ENCODE data around the gene SHISA9.

Gene SHISA9

DNA sequence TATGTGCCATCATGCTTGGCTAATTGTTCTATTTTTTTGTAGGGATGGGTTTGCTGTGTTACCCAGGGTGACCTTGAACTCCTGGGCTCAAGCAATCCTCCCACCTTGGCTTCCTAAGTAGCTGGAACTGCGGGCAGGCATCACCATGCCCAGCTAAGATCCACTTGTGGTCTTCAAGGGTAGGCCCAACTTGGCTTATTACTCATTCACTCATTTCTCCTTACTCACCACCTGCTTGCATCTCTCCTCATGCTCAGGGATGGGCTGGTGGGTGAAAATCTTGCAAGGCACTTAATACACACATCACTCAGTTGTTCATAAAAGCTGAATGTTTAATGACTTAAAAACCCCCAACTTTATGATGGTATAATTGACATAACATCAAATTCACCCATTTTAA lies 207.8 kb downstream of the SHISA9 start:
- no peak for DNase-seq (ENCODE audit: low read depth in 1 of 2, low spot score in 1 of 2)

DNA sequence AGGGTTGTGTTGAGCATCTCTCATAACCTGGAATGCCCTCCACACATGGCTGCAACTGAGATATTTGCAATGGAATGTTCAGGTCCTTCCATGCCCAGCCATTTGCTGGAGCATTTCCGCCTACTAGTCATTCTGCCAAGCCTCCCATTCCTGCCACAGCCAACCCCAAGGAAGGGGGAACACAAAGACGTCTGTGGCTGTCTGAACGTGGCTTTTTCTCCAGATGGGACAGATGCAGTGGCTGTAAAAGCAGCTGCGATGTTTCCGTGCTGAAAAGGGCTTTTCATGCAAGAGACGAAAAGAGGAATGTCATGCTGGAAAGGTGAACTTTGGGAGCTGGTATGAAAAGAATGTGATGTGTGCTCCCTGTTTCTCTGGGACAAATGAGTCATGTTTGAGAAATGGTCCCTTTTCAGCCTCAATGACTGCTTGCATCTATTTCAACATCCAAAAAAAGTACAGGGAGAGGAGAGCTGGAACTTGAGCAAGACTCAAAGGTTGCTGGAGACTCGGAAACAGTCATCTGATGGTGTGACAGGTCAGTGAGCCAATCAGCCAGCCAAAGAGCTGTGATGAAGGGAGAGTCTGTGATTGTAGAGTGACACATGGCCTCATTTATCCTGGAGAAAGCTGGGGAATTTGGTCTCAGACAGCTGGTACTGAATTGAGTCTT lies 208.9 kb downstream of the SHISA9 start:
- no peak for DNase-seq (ENCODE audit: low read depth in 1 of 2, low spot score in 1 of 2)

DNA sequence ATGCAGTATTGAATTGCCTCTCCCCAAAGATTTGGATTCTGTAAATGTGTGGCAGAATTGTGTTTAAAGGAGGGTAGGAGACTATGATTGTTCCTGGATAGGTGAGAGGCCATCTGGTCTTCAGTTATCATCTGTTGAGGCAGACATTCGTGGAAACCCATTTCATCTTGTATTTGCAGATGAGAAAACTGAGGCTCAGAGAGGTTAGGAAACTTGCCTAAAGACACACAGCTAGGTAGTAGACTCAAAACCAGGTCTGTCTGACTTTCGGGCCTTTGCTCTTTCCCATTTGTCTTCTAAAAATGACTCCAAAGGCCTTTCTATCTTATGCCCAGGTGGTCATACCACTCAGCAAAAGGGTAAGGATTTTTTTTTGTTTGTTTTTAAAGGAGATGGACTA lies 210.3 kb downstream of the SHISA9 start:
- no peak for DNase-seq (ENCODE audit: low read depth in 1 of 2, low spot score in 1 of 2)

DNA sequence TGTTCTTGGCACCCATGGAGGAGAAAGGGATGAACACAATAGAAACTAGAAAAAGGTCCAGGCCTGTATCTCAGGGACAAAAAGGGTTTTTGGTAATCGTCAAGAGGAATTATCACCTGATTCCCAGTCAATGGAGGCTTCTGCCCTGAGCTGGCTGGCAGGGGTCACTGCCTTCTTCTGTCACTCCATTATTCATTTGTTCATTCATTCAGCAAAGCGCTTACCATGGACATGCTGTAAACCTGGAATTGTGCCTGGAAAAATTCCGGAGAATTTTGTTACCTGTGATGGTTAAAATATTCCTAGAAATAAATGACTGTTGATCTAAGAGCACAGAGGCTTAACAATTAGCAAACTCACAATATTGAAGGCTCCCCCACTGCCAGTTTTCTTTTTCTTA lies 212.3 kb downstream of the SHISA9 start:
- DNase-seq (ENCODE audit: low read depth in 1 of 2, low spot score in 1 of 2): no peak

DNA sequence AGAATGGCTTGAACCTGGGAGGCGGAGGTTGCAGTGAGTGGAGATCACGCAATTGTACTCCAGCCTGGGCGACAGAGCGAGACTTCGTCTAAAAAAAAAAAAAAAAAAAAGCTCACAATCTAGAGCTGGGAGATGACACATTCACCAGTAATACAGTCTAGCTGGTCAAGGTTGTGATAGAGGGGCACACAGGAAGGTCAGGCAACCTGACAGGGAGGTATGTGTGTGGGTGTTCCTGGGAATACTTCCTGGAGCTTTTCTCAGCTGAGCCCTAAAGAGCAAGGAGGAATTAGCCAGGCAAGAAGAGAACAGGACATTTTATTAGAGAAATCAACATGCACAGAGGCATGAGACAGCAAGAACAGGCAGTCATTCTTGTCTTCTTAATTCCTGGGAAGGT lies 216.7 kb downstream of the SHISA9 start:
- DNase-seq (ENCODE audit: low read depth in 1 of 2, low spot score in 1 of 2): no peak

DNA sequence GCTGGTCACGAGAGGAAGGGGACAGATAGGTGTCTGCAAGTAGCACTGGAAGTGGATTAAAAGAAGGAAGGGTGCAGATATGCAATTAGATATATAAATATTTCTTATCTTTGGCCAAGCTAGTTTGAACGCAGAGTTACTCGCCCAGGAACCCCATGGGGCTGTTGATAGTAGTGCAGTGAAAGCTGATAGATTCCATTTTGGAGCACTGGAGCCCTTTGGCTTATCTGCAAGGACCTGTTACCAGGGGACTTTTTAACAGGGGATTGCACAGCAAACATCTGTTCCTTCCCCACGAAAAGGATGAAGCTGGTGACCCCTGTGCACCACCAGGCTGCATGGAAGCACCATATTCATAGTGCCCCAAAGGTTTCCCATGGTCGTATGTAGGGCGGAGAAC lies 218.7 kb downstream of the SHISA9 start:
- no peak for DNase-seq (ENCODE audit: low read depth in 1 of 2, low spot score in 1 of 2)

DNA sequence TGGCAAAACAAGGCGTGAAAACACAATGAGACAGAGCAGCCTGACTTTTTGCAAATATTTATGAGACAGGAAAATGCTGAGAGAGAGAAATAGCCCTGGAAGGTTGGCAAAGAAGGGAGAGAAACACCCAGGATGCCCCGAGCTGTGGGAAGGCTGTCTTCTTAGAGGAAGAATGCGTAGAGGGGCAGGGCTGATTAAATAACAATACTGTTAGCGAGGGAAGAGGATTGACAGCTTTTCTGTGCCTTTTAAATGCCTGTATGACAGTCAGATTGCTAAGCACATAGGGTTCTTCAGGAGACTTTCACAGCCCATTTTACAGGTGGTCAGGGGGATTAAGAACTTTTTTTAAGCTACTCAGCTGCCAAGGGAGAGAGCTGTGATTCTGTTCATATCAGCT lies 219.2 kb downstream of the SHISA9 start:
- no peak for DNase-seq (ENCODE audit: low read depth in 1 of 2, low spot score in 1 of 2)

DNA sequence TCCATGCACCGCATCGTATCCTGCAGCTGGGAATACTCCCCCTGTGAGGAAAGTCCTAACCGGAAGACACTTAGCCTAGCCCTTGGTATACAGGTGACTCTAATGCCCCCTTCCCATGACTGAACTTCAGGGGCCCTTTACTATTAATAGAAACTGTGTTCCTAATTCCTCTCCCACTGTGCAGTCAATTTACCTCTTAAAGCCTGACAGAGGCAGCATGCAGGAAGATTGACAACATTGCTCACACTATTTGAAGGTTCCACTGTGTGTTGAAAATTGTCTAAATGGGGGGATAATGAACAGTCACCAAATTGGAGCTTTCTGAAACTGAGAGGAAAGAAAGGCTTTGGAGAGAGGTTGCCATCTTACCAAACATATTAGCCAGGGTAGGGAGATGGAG lies 222.6 kb downstream of the SHISA9 start:
- no peak for DNase-seq (ENCODE audit: low read depth in 1 of 2, low spot score in 1 of 2)

DNA sequence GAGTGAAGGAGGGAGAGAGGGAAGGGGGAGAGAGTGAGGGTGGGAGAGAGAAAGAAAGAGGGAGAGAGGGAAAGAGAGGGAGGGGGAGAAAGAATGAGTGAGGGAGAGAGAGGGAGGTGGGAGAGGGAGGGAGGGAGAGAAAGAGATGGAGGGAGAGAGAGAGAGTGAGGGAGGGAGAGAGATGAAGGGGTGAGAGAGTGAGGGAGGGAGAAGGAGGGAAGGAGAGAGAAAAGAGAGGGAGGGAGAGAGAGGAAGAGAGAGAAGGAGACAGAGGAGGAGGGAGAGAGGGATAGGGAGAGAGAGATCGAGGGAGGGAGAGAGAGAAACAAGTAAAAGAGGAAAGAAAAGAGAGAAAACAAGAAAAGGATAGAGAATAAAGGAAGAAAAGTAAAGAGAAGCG lies 225.7 kb downstream of the SHISA9 start:
- no peak for DNase-seq (ENCODE audit: low read depth in 1 of 2, low spot score in 1 of 2)

DNA sequence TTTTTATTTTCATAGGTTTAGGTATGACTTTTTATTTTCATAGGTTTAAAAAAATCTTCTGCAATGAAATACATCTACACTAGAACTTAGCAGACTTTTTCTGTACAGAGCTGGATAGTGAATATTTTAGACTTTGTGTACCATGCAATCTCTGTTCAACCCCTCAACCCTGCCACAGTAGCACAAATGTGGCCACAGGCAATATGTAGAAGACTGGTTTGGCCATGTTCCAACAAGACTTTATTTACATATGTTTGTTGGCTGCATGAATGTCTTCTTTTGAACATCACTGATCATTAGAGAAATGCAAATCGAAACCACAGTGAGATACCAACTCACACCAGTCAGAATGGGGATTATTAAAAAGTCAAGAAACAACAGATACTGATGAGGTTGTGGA lies 229.2 kb downstream of the SHISA9 start:
- DNase-seq (ENCODE audit: low read depth in 1 of 2, low spot score in 1 of 2): no peak

DNA sequence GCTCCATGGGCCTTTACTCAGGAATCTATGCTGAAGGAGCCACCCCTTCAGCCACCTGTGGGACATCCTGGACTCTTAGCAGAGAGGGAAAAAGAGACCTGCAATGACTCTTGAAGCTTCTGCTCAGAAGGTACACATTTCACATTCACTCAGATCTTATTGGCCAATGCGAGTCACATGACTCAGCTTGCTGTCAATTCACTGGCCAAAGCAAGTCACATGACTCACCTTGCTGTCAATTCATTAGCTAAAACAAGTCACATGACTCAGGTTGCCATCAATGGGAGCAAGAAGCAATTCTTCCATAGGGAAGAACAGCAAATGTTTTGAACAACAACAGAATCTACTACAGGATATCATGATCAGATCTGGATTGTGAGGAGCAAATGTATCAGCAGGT lies 233.4 kb downstream of the SHISA9 start:
- DNase-seq (ENCODE audit: low read depth in 1 of 2, low spot score in 1 of 2): no peak

DNA sequence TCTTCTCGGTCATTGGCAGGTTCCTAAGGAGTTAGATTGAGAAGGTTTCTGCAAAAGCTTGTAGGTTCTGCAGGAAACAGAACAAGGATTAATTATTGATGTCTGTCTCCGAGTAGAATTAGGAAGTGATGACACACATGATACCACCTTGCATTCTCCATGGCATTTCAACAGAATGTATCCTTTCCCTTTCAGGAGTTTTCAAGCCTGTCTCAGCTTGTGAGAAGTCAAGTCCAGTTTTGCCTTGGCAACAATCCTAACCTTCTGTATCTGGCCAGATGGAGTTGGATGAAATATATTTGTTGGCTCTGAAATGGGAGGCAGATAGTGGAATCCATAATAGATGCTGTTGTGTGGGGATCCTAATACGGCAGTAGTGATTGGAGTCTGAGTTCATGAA lies 235.5 kb downstream of the SHISA9 start:
- no peak for DNase-seq (ENCODE audit: low read depth in 1 of 2, low spot score in 1 of 2)

DNA sequence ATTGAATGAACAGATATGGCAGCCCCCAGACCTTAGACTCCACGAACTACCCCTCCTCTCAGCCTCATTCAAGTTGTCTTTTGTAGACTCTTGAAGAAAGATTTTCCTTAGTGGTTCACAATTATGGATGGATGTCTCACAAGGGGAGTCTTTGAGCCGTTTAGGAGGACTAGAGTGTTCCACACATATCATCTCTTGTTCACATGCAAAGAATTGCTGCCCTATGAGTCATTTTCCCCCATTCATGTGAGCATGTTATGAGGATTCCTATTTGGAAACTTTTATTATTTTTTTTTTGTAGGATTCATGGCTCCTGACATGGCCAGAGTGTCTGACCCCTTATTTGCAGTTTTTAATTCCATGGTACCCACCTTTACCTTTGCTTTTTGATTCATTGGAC lies 237.1 kb downstream of the SHISA9 start:
- DNase-seq (ENCODE audit: low read depth in 1 of 2, low spot score in 1 of 2): no peak

DNA sequence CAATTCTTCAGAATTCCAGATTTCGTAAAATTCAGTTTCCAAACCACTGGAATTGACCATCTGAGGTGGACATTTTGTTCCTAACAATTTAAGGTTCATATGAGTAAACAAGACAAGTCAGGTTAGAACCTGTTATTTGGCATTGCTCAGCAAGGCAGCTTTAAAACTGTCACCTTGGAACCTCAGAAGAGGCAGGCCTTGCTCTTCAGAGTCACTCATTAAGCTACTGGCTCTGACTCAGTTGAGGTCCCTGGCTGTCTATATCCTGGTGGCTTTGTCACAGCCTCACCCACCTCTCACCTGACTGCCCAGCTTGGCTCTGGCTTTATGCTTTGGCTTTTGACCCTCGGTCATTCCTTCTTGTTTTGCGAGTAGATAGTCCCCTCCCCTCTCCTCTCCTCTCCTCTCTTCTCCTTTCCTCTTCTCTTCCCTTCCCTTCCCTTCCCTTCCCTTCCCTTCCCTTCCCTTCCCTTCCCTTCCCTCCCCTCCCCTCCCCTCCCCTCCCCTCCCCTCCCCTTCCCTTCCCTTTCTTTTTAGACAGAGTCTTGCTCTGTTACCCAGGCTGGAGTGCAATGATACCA lies 238.4 kb downstream of the SHISA9 start:
- DNase-seq (ENCODE audit: low read depth in 1 of 2, low spot score in 1 of 2): no peak

DNA sequence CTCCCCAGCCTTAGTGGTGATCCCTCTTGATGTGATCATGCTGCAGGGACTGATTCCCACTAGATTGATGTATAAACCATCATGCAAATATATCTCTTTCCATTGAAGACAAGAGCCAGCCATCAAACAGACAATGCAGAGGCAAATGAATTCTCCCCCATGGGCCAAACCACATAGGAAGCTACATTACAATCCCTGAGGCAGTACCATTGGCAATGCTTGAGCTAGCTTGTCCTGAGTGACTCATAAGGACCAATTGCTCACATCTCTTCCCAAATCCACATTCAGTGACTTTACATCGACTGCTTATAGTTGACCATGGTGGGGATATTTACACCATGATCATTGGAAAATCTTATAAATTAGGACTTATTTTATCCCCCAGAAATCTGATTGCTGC lies 242.2 kb downstream of the SHISA9 start:
- DNase-seq (ENCODE audit: low read depth in 1 of 2, low spot score in 1 of 2): no peak

DNA sequence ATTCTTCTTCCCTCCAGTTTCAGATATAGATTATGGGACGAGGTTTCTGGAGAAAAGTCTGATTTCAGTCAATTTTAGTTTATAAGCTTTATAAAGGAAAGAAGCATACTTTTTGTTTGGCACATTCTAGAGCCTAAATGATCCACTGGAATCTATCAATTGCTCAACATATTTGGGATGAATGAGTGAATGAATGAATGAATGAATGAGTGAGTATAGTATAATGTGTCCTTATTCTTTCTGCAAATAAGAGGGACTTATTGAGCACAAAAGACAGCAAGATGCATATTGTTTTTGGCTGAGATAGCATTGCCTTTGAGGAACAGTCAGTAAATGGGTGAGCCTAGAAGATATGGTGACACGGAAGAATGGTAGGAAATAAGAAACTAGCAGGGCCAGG lies 245.4 kb downstream of the SHISA9 start:
- no peak for DNase-seq (ENCODE audit: low read depth in 1 of 2, low spot score in 1 of 2)

DNA sequence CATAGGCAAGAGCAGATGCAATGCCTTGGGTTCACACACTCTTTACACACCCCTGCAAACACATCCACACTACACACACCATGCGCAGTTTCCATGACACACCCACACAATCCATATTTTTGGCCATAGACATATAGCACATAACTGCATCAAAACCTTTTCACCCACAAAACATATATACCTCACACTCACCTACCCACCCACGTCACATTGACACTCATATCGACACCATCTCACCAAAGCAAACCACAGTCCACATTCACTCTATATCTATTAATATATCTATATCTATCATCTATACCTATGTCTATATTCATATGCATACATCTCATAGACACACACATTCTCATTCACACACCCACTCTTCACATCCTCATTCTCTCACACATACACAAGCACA lies 246.9 kb downstream of the SHISA9 start:
- no peak for DNase-seq (ENCODE audit: low read depth in 1 of 2, low spot score in 1 of 2)

DNA sequence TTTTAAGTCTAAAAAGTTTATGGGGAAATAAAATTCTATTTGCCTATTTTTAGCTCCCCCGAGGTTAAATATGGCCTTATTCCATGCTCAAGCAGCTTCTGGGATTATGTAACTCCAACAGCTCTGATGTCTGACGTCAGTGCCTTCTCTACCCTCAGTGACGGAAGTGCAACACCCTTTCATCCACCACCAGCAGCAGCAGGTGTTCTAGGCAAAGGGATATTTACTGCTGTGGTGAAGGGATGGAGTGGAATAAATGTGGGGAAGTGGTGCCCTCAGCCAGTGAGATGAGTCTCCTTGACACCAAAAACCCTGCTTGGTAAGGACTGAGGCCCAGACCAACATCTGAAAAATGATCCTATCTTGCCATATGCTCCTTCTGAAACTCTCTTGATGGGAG lies 247.4 kb downstream of the SHISA9 start:
- DNase-seq (ENCODE audit: low read depth in 1 of 2, low spot score in 1 of 2): no peak

DNA sequence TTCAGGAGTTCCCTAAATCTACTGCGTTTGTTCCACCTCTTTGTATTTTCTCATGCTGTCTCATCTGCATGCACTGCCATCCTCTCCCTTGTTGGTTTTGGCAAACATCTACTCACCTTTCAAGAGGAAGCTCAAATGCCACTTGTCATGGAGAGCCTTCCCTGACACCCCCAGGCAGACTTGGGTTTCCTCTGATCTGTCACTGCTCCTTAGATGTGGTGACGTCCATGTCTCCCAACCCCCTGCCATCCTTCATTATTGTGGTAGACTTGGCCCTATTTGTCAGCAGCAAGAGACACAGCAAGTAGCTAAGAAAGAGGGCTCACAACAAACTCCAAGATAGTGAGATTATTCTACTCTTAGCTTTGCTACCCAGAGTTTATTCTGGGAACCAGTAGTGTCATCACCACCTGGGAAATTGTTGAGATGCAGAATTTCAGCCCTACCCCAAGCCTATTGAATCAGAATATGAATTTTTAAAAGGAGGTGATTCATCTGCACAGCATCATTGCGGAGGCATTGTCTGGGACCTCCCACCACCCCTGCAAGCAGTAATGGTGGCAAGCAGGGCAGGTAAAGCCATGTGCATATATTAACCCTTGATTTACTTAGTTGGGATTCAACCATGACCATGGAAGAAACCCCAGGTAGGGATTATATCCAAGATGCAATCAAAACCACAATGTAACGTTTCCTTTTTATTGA lies 248.9 kb downstream of the SHISA9 start:
- DNase-seq (ENCODE audit: low read depth in 1 of 2, low spot score in 1 of 2): no peak

DNA sequence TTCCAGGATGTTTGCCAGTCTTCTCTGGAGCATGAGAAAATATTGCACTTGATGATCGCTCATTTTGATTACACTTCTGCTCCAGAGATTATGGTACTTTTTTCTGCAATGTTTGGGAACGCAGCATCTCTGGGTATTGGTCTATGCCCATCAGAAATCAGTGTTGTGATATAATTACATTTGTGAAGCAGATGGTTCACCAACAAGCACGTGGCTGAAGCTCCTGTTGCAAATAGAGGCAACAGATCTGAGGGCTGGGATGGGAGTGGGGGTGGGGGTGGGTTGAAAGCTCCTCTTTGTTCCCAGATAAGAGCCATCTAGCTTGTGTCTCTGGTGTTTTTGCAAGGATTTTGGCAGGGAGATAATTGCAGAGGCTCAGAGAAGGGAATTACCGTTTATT lies 252.3 kb downstream of the SHISA9 start:
- no peak for DNase-seq (ENCODE audit: low read depth in 1 of 2, low spot score in 1 of 2)

DNA sequence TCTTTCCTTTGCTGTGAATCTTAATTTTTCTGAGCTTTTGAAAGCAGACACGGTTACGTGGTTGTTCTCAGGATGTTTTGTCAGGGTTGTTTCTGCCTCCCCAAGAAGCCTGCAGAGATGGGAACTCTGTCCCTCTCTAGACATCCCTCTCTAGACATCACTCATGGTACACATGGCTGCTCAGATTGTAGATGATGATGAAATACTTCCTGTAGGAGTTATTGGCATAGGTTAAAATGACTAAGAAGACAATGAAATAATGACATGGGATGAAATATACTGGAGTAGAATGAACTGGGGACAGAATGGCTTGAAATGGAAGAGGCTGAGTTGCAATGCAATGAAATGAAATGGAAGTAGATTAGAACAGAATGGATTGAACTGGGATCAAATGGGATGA lies 253.4 kb downstream of the SHISA9 start:
- DNase-seq (ENCODE audit: low read depth in 1 of 2, low spot score in 1 of 2): no peak

DNA sequence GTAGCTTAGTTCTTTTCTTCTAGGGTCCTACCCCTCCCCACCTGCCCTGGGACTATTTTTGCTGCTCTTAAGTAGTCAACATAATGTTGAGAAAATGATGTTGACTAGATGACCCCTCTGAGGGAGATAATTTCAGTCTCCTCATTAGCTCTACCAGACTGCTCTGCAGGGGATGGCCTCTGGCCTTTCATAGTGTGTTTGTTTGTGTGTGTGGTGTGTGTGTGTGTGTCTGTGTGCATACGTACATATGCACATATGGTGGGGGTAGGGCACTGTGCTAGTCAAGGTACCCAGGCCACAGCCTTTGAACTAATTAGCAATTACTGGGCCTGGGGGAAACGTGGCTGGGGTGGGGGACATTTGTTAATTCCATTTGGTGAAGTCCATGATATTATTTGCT lies 254.0 kb downstream of the SHISA9 start:
- DNase-seq (ENCODE audit: low read depth in 1 of 2, low spot score in 1 of 2): no peak

DNA sequence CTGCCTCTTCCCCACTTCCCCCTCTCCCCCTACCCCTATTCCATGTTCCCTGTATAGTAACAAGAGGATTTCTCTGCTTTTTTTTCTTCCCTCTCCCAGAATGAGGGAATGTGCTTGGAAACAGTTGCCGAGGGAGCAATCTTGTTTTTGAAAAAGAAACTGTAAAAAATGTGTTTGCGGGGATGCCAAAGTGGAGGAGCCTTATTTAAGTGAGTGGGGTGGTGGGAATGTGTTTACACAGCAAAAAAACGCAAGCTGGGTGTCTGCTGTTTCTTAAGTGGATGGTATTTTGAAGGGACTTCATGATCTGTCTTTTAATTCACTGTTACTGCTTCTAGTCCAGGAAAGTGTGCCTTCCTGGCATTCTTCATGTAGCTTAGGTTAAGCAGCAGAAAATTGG lies 254.4 kb downstream of the SHISA9 start:
- DNase-seq (ENCODE audit: low read depth in 1 of 2, low spot score in 1 of 2): no peak
